Esophagus muscularis mucosa (tissue), 4 donors: ENCODE results near the gene ATRIP. TPM values are rescaled to one million over a fixed set of nuclear protein-coding genes. Genes with fewer than 3 reads are reported as not detected.

Experiments used
- DNase-seq: peaks from one replicate; pipeline ENCODE4 v3.0.0-alpha.2; 2017; ENCODE audit errors: extremely low spot score
- H3K27ac ChIP-seq, 4 donors: fragments of 200-600 bp; sonication (generic); replicated peaks in 1 of 4; 1 replicate in 3 of 4; 2 replicates in 1 of 4; pipeline ENCODE4 v1.5.1; 2016 to 2019; ENCODE audit warnings: mild to moderate bottlenecking in 1 of 4
- H3K27me3 ChIP-seq, 4 donors: fragments of 200-600 bp; sonication (generic); one replicate each; pipeline versions ENCODE4 v1.5.1 to v1.6.0; 2016 to 2019
- H3K36me3 ChIP-seq, 4 donors: fragments of 200-600 bp; sonication (generic); one replicate each; pipeline ENCODE4 v1.5.1; 2016 to 2019
- H3K4me1 ChIP-seq, 4 donors: fragments of 200-600 bp; sonication (generic); one replicate each; pipeline ENCODE4 v1.5.1; 2016 to 2019
- H3K4me3 ChIP-seq, 4 donors: fragments of 200-600 bp; sonication (generic); 1 replicate in 2 of 4; 2 replicates in 2 of 4; pipeline ENCODE4 v1.5.1; 2016 to 2019; ENCODE audit warnings: mild to moderate bottlenecking in 4 of 4, moderate library complexity in 1 of 4
- H3K9me3 ChIP-seq, 4 donors: fragments of 200-600 bp; sonication (generic); 1 replicate in 3 of 4; 2 replicates in 1 of 4; pipeline ENCODE4 v1.5.1; 2016 to 2019
- CTCF ChIP-seq, 3 experiments: fragments of 200-600 bp in 2 of 3; fragments of 450-650 bp in 1 of 3; sonication (generic) in 2 of 3; IDR thresholded peaks; one replicate each; pipeline ENCODE4 v1.5.1; 2017 to 2019; ENCODE audit warnings: antibody characterized with exemption in 3 of 3, mild to moderate bottlenecking in 2 of 3, moderate library complexity in 1 of 3
- EP300 ChIP-seq: sonication (generic); formaldehyde crosslinking; IDR thresholded peaks from one replicate; pipeline ENCODE4 v1.6.1; 2017; ENCODE audit warnings: antibody characterized with exemption
- POLR2A ChIP-seq: fragments of 450-650 bp; IDR thresholded peaks from one replicate; pipeline ENCODE4 v1.6.1; 2017; ENCODE audit warnings: antibody characterized with exemption, moderate library complexity, mild to moderate bottlenecking, low read depth
- POLR2AphosphoS5 ChIP-seq, 2 donors: sonication (generic); formaldehyde crosslinking; IDR thresholded peaks; one replicate each; pipeline ENCODE4 v1.6.1; 2017; ENCODE audit warnings: antibody characterized with exemption in 2 of 2
- WGBS: methylation state at CpG from one replicate; pipeline ENCODE4 v1.1.5; 2018; 5-methylcytosine and 5-hydroxymethylcytosine counted together
- intact Hi-C: fragments of 100-400 bp; cut with DNase I; formaldehyde crosslinking; loops from one replicate; pipeline ENCODE4 v1.15.1; 2023
- total RNA-seq, 4 donors: library from RNA; depleted of rRNA; stranded (reverse); fragments of >200 nt; gene quantifications; one replicate each; pipeline versions ENCODE4 v1.1.0 to v1.2.1, GENCODE V29; 2016

Gene ATRIP
- total RNA-seq, 4 donors from 2014 or later: 4.2 to 8.5 (median 5.3) TPM

GRCh38 chr3:48423883-48424695 lies 22.4 kb upstream of the ATRIP start:
- Histone ChIP-seq H3K4me3 (no peak overlapping the region), H3K9me3 (no peaks in the 10 kb centered on the region), H3K36me3 (peaks cover 14 to 52% (median 33%) of the 10 kb centered on the region in 4 donors), H3K4me1 (peaks cover 46 to 81% (median 71%) of the 10 kb centered on the region in 4 donors), H3K27me3 (no peaks in the 10 kb centered on the region), H3K27ac (peak overlapping the region; percentile 18 to 99 (median 96))
- intact Hi-C loops: no loop called here
- 69% methylated on average over 5 of the region's 27 CpGs for WGBS
- TF ChIP-seq EP300 (no peak), CTCF (IDR thresholded peaks at IDR 0.05) (no peak), POLR2A (no peak), POLR2AphosphoS5 (IDR thresholded peaks at IDR 0.05) (no peak)
- no peak for DNase-seq

- 43% methylated on average over 8 of the region's 13 CpGs for WGBS
- H3K4me1 ChIP-seq: peaks cover 52 to 87% (median 78%) of the 10 kb centered on the region in 4 donors
- TF ChIP-seq POLR2AphosphoS5 (IDR thresholded peaks at IDR 0.05) (peak; percentile 29 to 50), CTCF (IDR thresholded peaks at IDR 0.05) (no peak)
- H3K27ac ChIP-seq: peak overlapping the region; percentile 93 to 99 (median 98)
- H3K9me3 ChIP-seq: no peaks in the 10 kb centered on the region
- no peaks in the 10 kb centered on the region for H3K27me3 ChIP-seq
- peak overlapping the region; percentile 7 to 89 (median 80) for H3K4me3 ChIP-seq
- no peak for DNase-seq
- intact Hi-C loops: no loop called here
- H3K36me3 ChIP-seq: peaks cover 5 to 40% (median 21%) of the 10 kb centered on the region in 4 donors
These were observed 21.2 kb upstream of the ATRIP start for GRCh38 chr3:48425281-48425812.

- Histone ChIP-seq H3K4me3 (peak overlapping the region; percentile 77 to 92 (median 86)), H3K27ac (peak overlapping the region; percentile 93 to 99 (median 98)), H3K36me3 (peaks cover 0 to 29% (median 15%) of the 10 kb centered on the region in 4 donors), H3K4me1 (peaks cover 54 to 89% (median 87%) of the 10 kb centered on the region in 4 donors), H3K9me3 (no peaks in the 10 kb centered on the region), H3K27me3 (no peaks in the 10 kb centered on the region)
- 14% methylated on average over 7 of the region's 11 CpGs for WGBS
- intact Hi-C loops: no loop called here
- DNase-seq: no peak
- TF ChIP-seq CTCF (IDR thresholded peaks at IDR 0.05): no peak
- peak; percentile 64 to 88 for TF ChIP-seq POLR2AphosphoS5 (IDR thresholded peaks at IDR 0.05)
- TF ChIP-seq POLR2A: no peak
These were observed 20.1 kb upstream of the ATRIP start for GRCh38 chr3:48426401-48426909.

- peaks cover 0 to 23% (median 14%) of the 10 kb centered on the region in 4 donors for H3K36me3 ChIP-seq
- H3K4me3 ChIP-seq: peak overlapping the region; percentile 77 to 92 (median 86)
- no peaks in the 10 kb centered on the region for H3K9me3 ChIP-seq
- no peak for DNase-seq
- H3K27me3 ChIP-seq: no peaks in the 10 kb centered on the region
- peaks cover 52 to 90% (median 85%) of the 10 kb centered on the region in 4 donors for H3K4me1 ChIP-seq
- peak overlapping the region; percentile 93 to 99 (median 98) for H3K27ac ChIP-seq
- intact Hi-C loops: no loop called here
- 48% methylated on average over 8 of the region's 8 CpGs for WGBS
- TF ChIP-seq CTCF (IDR thresholded peaks at IDR 0.05) (no peak), EP300 (no peak), POLR2AphosphoS5 (IDR thresholded peaks at IDR 0.05) (no peak), POLR2A (no peak)
These were observed 19.4 kb upstream of the ATRIP start for GRCh38 chr3:48426944-48427629.
